Measurements from ENCODE around the gene C20orf202. TPM values are rescaled to one million over a fixed set of nuclear protein-coding genes. Genes with fewer than 3 reads are reported as not detected.

The C20orf202 gene
- total and polyA plus RNA-seq, 9 of the 15 experiments (the other 6 are each of a cell fraction or from before 2014, with no cell fraction given) = 0.03 to 0.24 (median 0.15) TPM; not detected in 4

- Histone ChIP-seq H3K9me1 (ENCODE audit: control insufficient read depth, insufficient read depth, low read length) (no peaks in the 10 kb centered on the region), H3K4me2 (ENCODE audit: insufficient read depth, low read length) (peak overlapping the region; percentile 78), H2AFZ (ENCODE audit: low read depth, low read length) (peak overlapping the region; percentile 91), H3K27me3 (ENCODE audit: control insufficient read depth in 2 of 2, insufficient read depth in 2 of 2, low read length in 2 of 2) (no peaks in the 10 kb centered on the region), H3K27ac (ENCODE audit: extremely low read depth, low read depth, low read length) (peak overlapping the region; percentile 92), H4K20me1 (replicated peaks; ENCODE audit: control insufficient read depth, insufficient read depth, low read length) (no peaks in the 10 kb centered on the region), H3K9ac (ENCODE audit: insufficient read depth in 1 of 2, low read depth in 2 of 2, low read length in 2 of 2) (peak overlapping the region in 1 of 2 experiments; percentile 68; a peak in 2 of 4 replicates), H3K4me3 (no peak overlapping the region), H3K36me3 (ENCODE audit: control insufficient read depth, insufficient read depth, low read length) (no peaks in the 10 kb centered on the region), H3K79me2 (ENCODE audit: control insufficient read depth, insufficient read depth, low read length) (no peaks in the 10 kb centered on the region), H3K9me3 (replicated peaks; ENCODE audit: control insufficient read depth, insufficient read depth, low read depth, low read length) (no peaks in the 10 kb centered on the region; the same call in 1 of the 2 replicates), H3K4me1 (replicated peaks in 1 of 2; ENCODE audit: control insufficient read depth in 2 of 2, insufficient read depth in 2 of 2, low read length in 2 of 2) (peaks cover 13 to 32% of the 10 kb centered on the region in 2 experiments; a peak in 4 of 5 replicates)
- CTCF ChIA-PET (ENCODE audit: low intra/inter-chr PET ratio) = no interaction called here
- DNase-seq (ENCODE audit: extremely low read depth in 1 of 4, low spot score in 3 of 4) (peak; percentile 48 to 84 (median 64)), ATAC-seq (peak; percentile 87), FAIRE-seq (peak; percentile 88)
- BruUV-seq (replicated peaks) = no TSS peak
- WGBS (ENCODE audit: insufficient coverage, low coverage, missing lambda C conversion rate) = 8% methylated on average over 11 of the region's 11 CpGs
- POLR2A ChIA-PET = interaction anchor here (0.5 to 0.7 kb wide), 2 partner anchors 268 to 1083 kb away, joined by 3 read pairs; no protein-coding TSS in a partner anchor
- intact Hi-C loops (cut with micrococcal nuclease) = loop anchor here (10.0 kb wide), 3 partner anchors 89 to 241 kb away; partner anchors contain the start of gene FKBP1A
- in situ Hi-C loops (cut with MboI) = no loop called here
- TF ChIP-seq POLR2A (conservative IDR thresholded peaks at IDR 0.05) = no peak
- TF ChIP-seq LCOR (CRISPR knock-in tag; IDR thresholded peaks at IDR 0.05) = peak; percentile 69; the same call in 1 of the 2 replicates
- TF ChIP-seq ETV5 (CRISPR knock-in tag; IDR thresholded peaks at IDR 0.05; ENCODE audit: low read depth) = 0 out of 2 replicates have a peak, but pooled peaks have one; percentile 5
- no peak for TF ChIP-seq E2F4 (CRISPR knock-in tag; IDR thresholded peaks at IDR 0.05; ENCODE audit: low read depth)
- TF ChIP-seq STAT5A (IDR thresholded peaks at IDR 0.05; ENCODE audit: borderline replicate concordance, low read length) = peak; percentile 73
- 0 out of 2 replicates have a peak, but pooled peaks have one; percentile 7 for TF ChIP-seq VEZF1 (CRISPR knock-in tag; IDR thresholded peaks at IDR 0.05)
- TF ChIP-seq JUND (IDR thresholded peaks at IDR 0.05; ENCODE audit: borderline replicate concordance, low read depth, low read length) = peak; percentile 92
- TF ChIP-seq JUND (tag; IDR thresholded peaks at IDR 0.05; ENCODE audit: borderline replicate concordance, low read depth, low read length) = peak; percentile 82; the same call in 2 of the 3 replicates
- no peak for TF ChIP-seq ZNF212 (CRISPR knock-in tag; IDR thresholded peaks at IDR 0.05)
- no peak for TF ChIP-seq ZBTB8A (IDR thresholded peaks at IDR 0.05; ENCODE audit: partially characterized antibody)
- no peak for TF ChIP-seq XRCC3 (IDR thresholded peaks at IDR 0.05)
- no peak for TF ChIP-seq ZNF280A (IDR thresholded peaks at IDR 0.05; ENCODE audit: low read depth, partially characterized antibody)
- TF ChIP-seq SMAD3 (CRISPR knock-in tag; conservative IDR thresholded peaks at IDR 0.05) = no peak
- peak; percentile 94 for TF ChIP-seq NFE2 (IDR thresholded peaks at IDR 0.05; ENCODE audit: low read depth)
- peak; percentile 71 for TF ChIP-seq KLF13 (tag; IDR thresholded peaks at IDR 0.05; ENCODE audit: borderline replicate concordance, low read depth)
- TF ChIP-seq U2AF1 (optimal IDR thresholded peaks at IDR 0.05; ENCODE audit: low read depth, low read length) = no peak
- TF ChIP-seq TAF9B (IDR thresholded peaks at IDR 0.05; ENCODE audit: partially characterized antibody) = peak; percentile 44
- TF ChIP-seq MIER1 (IDR thresholded peaks at IDR 0.05; ENCODE audit: low read depth) = no peak
- peak; percentile 92 for TF ChIP-seq EGR1 (conservative IDR thresholded peaks at IDR 0.05)
Observed at GRCh38 chr20:1215386-1216170, 12.3 kb downstream of the C20orf202 start.
